ENCODE measurements around the gene DDB1. TPM values are rescaled to one million over a fixed set of nuclear protein-coding genes. Genes with fewer than 3 reads are reported as not detected.

The DDB1 gene
- total RNA-seq, 1 donor = 335 TPM

- no peak for TF ChIP-seq CTCF (IDR thresholded peaks at IDR 0.05; ENCODE audit: insufficient read depth, low read depth, low read length)
Observed at GRCh38 chr11:61278001-61278470, 54.9 kb downstream of the DDB1 start.

GRCh38 chr11:61277186-61278000 lies 55.5 kb downstream of the DDB1 start:
- TF ChIP-seq CTCF (IDR thresholded peaks at IDR 0.05; ENCODE audit: insufficient read depth, low read depth, low read length) = no peak
- no peak for DNase-seq (ENCODE audit: low read depth)
- H3K4me3 ChIP-seq (ENCODE audit: low read depth, low read length) = no peak overlapping the region

More at GRCh38 chr11:61278001-61278470, 54.9 kb downstream of the DDB1 start:
- no peak overlapping the region for H3K4me3 ChIP-seq (ENCODE audit: low read depth, low read length)
- no peak for DNase-seq (ENCODE audit: low read depth)

- H3K4me3 ChIP-seq (ENCODE audit: low read depth, low read length) = no peak overlapping the region
- no peak for DNase-seq (ENCODE audit: low read depth)
- no peak for TF ChIP-seq CTCF (IDR thresholded peaks at IDR 0.05; ENCODE audit: insufficient read depth, low read depth, low read length)
Observed at GRCh38 chr11:61275191-61275590, 57.7 kb downstream of the DDB1 start.

GRCh38 chr11:61274084-61274483 lies 58.8 kb downstream of the DDB1 start:
- H3K4me3 ChIP-seq (ENCODE audit: low read depth, low read length) = no peak overlapping the region
- no peak for DNase-seq (ENCODE audit: low read depth)
- TF ChIP-seq CTCF (IDR thresholded peaks at IDR 0.05; ENCODE audit: insufficient read depth, low read depth, low read length) = no peak

GRCh38 chr11:61273178-61274078 lies 59.5 kb downstream of the DDB1 start:
- no peak for DNase-seq (ENCODE audit: low read depth)
- H3K4me3 ChIP-seq (ENCODE audit: low read depth, low read length) = no peak overlapping the region
- TF ChIP-seq CTCF (IDR thresholded peaks at IDR 0.05; ENCODE audit: insufficient read depth, low read depth, low read length) = no peak

- TF ChIP-seq CTCF (IDR thresholded peaks at IDR 0.05; ENCODE audit: insufficient read depth, low read depth, low read length) = no peak
- H3K4me3 ChIP-seq (ENCODE audit: low read depth, low read length) = no peak overlapping the region
- no peak for DNase-seq (ENCODE audit: low read depth)
Observed at GRCh38 chr11:61272731-61273130, 60.2 kb downstream of the DDB1 start.

Measured in fibroblast of villous mesenchyme (primary cell).